Renal cortex interstitium (tissue), 11 donors: ENCODE results near the gene CASZ1. TPM values are rescaled to one million over a fixed set of nuclear protein-coding genes. Genes with fewer than 3 reads are reported as not detected.

ENCODE experiments used
- DNase-seq, 11 donors: peaks; one replicate each; pipeline ENCODE4 v3.0.0-alpha.2; 2013; ENCODE audit warnings: low read depth in 9 of 11, low spot score in 4 of 11; ENCODE audit errors: extremely low read depth in 1 of 11
- polyA plus RNA-seq, 3 donors: library from polyadenylated mRNA; unstranded; fragments of 120-200 nt; gene quantifications; one replicate each; pipeline ENCODE4 v1.2.1, GENCODE V29; 2013; ENCODE audit not compliant: insufficient read length in 3 of 3

Gene CASZ1
- polyA plus RNA-seq, 3 donors = 15.7 to 28.3 (median 18.4) TPM

DNA sequence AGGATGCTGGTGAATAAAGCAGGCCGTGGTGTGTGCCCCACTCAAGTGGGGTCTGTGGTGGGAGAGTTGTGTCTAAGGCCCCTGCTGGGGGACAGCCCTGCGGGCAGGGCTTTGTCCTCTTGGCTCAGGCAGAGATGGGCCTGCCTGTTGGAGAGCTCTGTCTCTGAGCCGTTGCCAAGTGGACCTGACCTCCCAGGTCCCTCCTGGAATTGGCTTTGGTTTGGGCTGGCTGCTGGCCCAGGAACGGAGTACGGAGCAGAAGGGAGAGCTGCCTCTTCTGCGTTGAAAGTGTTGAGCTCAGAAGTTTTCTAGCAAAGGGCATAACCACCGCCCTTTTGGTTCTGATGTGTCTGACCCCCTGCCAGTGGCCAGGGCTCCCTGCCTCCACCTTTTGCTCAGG is 167.8 kb downstream of the CASZ1 start:
- no peak for DNase-seq

GRCh38 chr1:10626791-10627410 is 169.5 kb downstream of the CASZ1 start:
- no peak for DNase-seq

- DNase-seq = no peak
Observed at GRCh38 chr1:10626131-10626731, 170.2 kb downstream of the CASZ1 start.

DNA sequence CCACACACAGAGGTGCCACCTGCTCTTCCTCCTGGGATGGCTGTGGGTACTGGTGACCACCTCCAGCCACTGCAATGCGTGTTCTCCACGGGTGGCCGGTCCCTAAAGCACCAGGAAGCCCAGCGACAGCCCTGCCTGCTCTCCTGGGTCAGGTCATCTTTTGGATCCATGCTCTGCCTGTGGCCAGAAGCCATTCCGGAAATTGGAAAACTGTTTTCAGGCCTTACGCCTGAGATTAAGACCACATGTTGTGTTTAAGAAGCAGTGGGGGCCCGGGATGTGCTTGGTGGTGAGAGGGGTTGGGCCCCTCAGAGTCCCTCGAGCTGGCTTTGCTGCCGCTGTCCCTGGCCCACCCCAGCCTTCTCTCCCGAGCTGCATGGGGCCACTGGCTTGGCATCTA is 170.9 kb downstream of the CASZ1 start:
- no peak for DNase-seq

GRCh38 chr1:10625076-10625475 is 171.4 kb downstream of the CASZ1 start:
- no peak for DNase-seq

DNA sequence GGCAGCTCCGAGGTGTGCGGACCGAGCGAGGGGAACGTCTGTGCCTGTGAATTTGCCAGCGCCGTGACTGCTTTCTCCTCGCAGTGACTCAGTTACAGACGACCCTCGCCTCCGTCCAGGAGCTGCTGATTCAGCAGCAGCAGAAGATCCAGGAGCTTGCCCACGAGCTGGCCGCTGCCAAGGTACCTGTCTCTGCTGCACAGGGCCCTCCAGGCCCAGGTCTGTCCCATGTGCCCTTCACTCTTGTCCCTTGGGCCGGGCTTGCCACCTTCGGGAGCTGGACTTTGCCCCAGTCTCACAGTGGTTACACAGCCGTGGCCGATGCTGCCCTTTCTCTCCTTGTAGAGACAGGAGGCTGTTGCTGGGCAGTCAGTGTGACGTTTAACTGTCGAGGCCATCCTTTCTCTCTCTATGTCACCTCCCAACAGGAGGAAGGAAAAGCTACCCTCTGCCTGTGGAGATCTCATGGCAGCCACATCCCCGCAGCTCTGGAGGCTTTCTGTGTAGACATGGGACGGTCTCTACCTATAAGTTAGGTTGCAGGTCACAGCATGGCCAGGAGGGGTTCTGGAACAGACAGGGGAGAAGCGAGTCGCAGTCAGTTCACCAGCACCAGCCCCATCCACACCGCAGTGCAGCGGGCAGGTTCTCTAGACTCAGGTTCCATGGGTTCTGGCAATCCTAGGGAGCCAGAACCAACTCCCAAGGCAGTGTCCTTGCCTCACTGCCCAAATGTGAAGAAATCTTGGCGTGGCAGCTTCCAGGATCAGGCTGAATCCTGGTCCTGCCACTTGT is 172.0 kb downstream of the CASZ1 start:
- DNase-seq = no peak

GRCh38 chr1:10623686-10624145 is 172.7 kb downstream of the CASZ1 start:
- no peak for DNase-seq

DNA sequence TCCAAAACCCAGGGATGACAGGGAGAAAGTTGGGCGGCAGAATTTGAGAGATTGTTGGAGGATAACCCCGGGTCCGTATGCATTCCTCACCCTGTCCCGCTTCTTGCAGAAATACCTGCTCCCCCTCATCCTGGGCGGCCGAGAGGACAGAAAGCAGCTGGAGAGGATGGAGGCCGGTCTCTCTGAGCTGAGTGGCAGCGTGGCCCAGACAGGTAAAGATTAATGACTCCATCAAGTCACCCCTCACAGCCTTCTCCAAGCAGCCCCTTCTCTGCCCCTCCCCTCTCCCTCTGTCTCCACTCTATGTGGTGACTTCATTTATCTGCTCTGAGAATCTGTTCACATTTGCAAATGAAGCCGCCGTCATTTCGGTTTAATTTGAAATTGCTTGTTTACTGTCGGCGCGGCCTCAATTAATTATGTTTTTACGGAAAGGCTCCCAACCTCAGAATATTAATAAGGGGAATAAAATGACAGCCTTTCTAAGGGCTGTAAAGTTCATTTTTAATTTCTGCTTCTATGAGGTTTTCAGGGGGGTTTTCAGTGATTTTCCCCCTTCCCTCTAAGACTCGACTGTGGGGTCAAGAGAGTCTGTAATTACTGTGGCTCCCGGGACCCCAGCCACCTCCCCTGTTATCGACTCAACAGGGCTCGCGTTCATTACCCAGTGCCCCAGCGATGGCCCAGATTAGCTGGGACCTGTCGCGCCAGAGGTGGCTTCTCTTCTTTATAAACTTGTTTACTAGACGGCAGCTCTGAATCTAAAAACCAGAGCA is 173.3 kb downstream of the CASZ1 start:
- no peak for DNase-seq

DNA sequence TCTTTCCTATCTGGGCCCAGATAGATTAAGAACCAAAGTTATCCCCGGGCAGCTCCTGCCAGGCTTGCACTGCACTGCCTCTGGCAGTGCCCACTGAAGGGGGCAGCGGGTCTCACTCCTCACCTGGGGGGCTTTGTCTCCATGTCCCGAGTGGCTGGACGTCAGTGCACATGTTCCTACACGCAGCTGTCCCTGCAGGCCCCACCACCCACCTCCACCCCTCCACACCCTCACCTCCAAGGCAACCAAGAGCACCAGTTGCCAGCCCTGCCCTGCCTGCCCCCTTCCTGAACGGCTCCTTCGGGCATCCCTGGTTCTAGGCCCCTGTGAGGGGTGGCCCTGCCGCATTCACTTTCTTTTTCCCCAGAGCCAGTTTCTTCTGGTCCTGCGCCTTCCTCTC is 174.5 kb downstream of the CASZ1 start:
- DNase-seq = no peak

DNA sequence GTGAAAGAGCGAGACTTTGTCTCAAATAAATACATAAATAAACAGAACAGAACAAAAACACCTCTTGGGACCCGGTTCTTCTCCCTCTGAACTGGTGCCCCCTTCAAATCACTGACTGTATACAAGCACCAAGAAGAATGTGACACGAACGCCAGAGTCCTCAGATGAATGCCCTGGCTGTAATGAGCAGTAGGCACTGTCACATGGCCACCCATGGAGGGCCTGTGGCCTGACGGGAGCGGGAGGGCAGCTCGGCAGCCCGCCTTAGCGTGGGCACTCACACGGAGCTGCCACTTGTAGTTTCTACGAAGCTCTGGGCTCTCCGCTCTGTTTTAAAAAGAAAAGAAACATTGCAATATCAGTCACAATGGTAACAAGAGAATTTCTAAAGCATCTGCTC is 175.7 kb downstream of the CASZ1 start:
- no peak for DNase-seq

DNA sequence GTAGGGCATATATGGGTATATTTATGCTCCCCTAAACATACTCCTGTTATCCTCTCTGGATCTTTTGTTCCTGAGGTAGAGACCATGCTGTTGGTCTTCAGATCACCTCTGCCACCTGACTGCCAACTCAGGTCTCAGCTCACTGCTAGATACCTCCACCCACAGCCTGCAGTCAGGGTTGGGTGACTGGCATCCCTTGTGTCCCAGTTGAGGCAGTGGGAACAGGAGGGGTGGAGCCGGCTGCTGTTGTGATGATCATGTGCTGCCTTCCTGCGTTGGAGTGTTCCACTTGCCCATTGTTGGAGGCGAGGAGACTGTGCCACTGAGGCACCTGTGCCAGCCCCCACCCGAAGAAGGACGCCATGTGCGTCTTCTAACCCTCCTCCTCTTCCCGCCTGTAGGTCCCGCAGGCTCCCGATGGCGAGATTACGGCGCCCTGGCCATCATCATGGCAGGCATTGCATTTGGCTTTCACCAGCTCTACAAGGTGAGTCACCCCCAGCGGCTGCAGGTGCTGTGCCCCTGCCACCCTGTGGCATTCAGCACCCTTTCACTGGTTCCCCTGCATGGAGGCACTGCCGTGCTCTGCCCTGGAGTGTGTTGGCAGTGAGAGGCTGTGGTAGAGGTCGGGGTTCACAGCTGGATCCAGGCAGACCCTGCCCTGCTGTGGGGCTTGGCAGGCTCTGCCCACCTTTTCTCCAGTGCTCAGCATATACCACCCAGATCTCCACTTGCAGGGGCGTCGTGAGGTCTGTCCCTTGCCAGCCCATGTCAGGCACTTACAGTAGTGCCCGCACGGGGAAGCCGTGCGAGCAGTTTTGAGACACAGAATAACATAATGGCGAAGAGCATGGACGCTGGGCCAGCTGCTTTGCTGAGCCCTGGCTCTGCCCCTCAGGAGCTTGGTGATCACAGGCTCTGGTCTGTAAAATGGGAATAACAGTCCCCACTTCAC is 178.2 kb downstream of the CASZ1 start:
- DNase-seq = no peak

DNA sequence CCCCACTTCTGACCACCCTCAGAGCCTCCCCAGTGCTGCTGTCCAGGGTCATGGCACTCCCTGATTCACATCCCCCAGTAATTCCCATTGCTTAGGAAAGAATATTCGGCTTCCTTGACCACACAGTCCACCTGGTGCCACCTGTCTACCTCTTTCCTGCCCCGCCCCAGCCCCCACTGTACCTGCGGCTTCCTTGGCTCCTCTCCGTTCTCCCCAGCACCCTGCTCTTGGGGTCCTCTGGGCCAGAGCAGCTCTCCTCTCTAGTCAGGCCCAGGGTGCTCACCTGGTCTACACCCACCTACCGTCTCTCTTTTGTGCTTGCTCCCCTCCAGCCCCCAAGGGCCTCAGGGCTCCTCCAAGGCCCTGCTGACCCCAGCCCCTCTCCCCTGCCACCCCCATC is 179.1 kb downstream of the CASZ1 start:
- DNase-seq = no peak

- no peak for DNase-seq
Observed at GRCh38 chr1:10616696-10617095, 179.8 kb downstream of the CASZ1 start.

DNA sequence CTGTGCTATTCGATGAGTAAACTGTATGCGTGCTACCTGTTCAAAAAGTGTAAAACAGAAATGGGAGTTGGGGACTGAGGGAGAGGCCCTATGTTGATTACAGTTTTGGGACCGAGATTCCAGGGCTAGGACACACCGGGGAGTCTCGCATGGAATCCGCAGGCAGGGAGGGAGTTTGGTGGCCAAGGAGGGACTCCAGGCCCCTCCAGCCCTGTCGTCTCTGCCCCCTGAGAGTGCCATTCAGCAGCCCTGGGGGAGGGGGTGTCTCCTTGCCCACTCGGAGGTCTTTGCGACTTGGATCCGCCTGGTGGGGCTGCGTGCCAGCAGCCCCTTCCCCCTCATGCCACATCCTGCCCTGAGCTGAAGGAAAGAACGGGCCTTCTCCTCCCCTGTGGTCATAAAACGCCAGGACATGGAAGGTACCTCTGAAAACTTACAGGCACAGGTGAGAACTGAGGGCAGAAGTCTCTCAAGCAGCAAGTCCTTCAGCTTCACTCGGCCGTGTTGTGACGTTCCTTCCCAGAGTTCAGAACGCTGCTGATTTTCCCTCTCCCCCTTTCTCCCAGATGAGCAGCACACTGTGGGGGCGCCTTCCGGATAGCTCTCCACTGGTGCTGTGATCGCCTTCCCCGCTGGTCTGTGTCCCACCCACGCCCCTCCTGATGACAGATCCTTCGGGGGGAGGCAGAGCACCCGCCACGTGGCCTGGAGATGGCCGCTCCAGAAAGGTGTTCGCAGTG is 180.3 kb downstream of the CASZ1 start:
- DNase-seq = no peak

GRCh38 chr1:10615332-10615731 is 181.1 kb downstream of the CASZ1 start:
- DNase-seq = no peak

DNA sequence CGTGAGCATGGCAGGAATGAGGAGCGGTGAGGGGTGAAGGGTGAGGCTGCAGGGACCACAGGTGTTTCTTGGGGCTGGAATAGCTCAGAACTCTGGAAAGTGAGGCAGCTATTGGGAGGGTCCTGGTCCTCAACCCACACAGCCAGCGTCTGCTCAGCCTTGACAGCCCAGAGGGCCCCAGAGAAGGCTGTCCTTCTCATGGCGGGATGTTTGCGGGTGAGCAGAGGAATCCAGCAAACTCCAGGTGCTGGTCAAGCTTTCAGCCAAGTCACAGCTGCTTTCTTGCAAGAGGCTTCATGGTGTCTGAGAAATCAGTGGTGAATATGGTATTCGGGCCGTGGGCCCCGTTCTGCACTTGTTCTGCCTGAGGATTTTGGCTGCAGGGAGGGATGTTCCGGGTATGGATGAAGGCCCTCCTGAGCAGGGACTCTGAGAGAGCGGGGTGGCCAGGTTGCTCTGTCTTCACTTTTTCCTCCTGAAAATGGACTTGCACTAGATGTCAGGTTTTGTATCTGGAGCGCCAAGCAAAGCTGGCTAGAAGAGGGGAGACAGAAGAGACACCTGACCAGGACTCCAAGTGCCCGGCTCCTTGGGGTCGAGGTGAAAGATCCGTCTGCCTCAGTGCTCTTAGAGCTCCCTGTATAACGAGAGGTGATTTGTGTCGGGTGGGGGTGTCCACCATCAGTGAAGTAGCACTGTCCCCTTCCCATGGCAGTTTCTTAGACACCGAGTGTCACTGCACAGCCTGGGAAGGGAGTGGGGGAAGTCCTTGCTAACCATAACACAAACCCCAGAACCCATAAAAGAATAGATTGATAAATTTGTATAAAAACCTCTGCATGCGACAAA is 181.8 kb downstream of the CASZ1 start:
- no peak for DNase-seq

DNA sequence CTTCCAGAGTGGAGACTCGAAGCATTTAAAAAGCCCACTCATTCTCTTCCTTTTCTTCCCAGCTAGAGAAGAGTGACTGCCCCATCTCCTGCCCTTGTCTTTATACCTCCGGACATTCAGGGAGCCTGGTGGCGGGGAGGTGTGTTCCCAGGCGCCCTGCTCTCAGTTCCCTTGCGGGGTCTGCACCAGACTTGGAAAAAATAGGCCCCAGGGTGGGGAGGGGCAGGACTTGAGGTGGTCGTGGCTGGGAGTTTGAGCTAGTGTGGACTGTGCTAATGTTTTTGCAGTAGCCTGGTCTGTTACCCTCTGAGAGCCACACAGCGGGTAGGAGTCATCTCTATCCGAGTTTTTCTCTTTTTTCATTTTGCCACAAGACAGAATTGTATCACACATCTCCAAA is 182.6 kb downstream of the CASZ1 start:
- no peak for DNase-seq
